Neural progenitor cell (in vitro differentiated cells): ENCODE data around the gene SFT2D3.

Source experiments
- EZH2 ChIP-seq: fragments of 200-600 bp; sonication (generic); IDR thresholded peaks from 2 replicates; pipeline ENCODE4 v1.6.1; 2017; ENCODE audit warnings: antibody characterized with exemption, mild to moderate bottlenecking, moderate library complexity
- EZH2phosphoT487 ChIP-seq: fragments of 200-600 bp; sonication (generic); IDR thresholded peaks from 2 replicates; pipeline ENCODE4 v1.6.1; 2017; ENCODE audit warnings: antibody characterized with exemption
- TF ChIP-seq, protein P1 (sequence below): fragments of 200-600 bp; sonication (generic); IDR thresholded peaks from 2 replicates; pipeline ENCODE4 v1.5.1; 2017; ENCODE audit warnings: antibody characterized with exemption, mild to moderate bottlenecking

DNA sequence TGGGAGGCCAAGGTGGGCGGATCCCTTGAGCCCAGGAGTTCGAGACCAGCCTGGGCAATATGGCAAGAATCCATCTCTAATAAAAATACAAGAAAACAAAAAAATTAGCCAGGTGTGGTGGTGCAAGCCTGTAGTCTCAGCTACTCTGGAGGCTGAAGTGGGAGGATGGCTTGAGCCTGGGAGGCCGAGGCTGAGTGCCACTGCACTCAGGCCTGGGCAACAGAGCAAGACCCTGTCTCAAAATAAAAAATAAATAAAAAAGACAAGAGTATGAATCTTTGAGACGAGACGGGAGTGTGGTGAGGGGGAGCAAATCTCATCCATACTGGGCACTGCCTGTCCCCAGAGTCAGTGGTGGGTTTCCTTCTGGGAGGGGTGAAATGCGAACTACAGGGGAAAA lies 43.2 kb upstream of the SFT2D3 start:
- TF ChIP-seq, protein P1, sequence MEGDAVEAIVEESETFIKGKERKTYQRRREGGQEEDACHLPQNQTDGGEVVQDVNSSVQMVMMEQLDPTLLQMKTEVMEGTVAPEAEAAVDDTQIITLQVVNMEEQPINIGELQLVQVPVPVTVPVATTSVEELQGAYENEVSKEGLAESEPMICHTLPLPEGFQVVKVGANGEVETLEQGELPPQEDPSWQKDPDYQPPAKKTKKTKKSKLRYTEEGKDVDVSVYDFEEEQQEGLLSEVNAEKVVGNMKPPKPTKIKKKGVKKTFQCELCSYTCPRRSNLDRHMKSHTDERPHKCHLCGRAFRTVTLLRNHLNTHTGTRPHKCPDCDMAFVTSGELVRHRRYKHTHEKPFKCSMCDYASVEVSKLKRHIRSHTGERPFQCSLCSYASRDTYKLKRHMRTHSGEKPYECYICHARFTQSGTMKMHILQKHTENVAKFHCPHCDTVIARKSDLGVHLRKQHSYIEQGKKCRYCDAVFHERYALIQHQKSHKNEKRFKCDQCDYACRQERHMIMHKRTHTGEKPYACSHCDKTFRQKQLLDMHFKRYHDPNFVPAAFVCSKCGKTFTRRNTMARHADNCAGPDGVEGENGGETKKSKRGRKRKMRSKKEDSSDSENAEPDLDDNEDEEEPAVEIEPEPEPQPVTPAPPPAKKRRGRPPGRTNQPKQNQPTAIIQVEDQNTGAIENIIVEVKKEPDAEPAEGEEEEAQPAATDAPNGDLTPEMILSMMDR, result no peak
- TF ChIP-seq EZH2, result no peak
- TF ChIP-seq EZH2phosphoT487, result no peak
